Fibroblast of skin of left biceps (primary cell): ENCODE data around the gene TUBB4A.
"Not testable (repeated sequence)": the region's sequence is repeated elsewhere in the genome, so short reads cannot be mapped to it uniquely, and the experiment has no call there.

Experiments
- DNase-seq, 2 experiments: peaks; one replicate each; pipeline ENCODE4 v3.0.0-alpha.2; 2013; ENCODE audit warnings: low read depth in 2 of 2

TUBB4A gene

DNA sequence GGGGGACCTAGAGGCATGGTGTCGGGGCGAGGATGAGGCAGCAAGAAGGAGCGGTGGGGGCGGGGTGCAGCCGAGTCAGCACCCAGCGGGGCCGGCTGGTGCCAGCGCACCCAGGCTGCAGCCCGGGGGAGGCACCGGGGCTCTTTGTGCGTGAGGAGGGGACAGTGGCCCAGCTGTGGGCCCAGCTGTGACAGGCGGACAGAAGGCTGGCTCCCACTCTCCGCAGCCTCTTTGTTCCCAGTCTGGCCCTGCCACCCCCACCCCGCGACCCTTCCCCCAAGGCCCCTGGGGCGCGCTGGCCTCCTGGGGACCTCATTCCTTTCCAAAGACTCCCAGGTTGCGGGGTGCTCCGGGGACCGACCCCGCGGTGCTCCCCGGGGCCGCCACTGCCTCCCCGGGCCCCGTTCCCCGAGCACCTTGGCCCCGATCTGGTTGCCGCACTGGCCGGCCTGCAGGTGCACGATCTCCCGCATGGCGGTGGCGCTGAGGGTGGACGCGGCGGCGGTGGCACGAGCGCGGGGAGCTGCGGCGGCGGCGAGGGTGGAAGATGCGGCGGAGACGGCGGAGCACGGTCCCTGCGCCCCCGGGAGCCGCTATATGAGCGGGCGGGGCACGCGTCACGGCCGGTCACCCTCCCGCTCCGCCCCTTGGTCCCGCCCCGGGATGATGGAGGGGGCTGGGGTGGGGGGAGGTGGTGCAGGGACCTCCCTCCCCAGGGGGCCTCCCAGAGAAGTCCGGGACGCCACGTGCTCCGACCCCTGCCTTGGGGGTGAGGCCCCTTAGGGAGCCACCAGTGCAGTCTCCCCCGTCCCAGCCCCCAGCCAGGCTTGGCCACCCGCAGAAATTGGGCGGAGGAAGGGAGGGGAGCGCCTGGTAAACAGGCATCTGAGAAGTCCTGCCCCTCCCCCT, at the start of gene TUBB4A:
TUBB4A (minus strand) TSS at position 570 of the 909 bp plus-strand sequence; CDS start at position 473, 97 bp downstream.
- DNase-seq = no peak

DNA sequence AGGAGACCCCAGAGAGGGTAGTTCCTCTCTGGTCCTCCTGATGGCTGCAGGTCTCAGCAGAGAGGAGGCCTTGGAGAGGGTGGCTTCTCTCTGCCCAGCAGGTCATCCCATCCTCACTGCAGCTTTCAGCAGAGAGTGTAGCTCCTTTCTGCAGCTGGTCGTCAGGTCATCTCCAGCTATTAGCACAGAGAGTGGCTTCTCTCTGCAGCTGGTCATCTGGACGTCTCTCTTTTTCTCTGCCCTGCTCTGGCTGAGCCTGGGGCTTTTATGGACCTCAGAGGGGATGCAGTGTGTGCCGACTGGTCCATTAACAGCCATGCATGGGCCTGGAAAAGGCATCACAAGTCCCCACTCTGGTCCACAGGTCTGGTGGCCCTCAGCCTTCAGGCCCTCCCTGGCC, 49.0 kb upstream of the TUBB4A start:
- no peak for DNase-seq

DNA sequence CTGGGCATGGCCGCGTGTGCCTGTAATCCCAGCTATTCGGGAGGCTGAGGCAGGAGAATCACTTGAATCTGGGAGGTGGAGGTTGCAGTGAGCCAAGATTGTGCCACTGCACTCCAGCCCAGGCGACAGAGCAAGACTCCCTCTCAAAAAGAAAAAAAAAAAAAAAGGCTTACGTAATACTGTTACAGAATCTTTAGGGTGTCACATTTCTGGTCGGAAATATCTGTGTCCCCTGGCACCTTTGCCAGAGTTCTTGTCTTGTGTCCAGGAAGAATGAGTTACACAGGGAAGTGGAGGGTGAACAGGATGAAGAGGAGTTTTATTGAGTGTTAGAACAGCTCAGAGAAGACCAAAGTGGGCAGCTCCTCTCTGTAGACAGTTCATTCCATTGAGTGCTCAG, 48.6 kb upstream of the TUBB4A start:
- not testable (repeated sequence) for DNase-seq

- no peak for DNase-seq
These were observed 41.8 kb upstream of the TUBB4A start for GRCh38 chr19:6543866-6544347.

DNA sequence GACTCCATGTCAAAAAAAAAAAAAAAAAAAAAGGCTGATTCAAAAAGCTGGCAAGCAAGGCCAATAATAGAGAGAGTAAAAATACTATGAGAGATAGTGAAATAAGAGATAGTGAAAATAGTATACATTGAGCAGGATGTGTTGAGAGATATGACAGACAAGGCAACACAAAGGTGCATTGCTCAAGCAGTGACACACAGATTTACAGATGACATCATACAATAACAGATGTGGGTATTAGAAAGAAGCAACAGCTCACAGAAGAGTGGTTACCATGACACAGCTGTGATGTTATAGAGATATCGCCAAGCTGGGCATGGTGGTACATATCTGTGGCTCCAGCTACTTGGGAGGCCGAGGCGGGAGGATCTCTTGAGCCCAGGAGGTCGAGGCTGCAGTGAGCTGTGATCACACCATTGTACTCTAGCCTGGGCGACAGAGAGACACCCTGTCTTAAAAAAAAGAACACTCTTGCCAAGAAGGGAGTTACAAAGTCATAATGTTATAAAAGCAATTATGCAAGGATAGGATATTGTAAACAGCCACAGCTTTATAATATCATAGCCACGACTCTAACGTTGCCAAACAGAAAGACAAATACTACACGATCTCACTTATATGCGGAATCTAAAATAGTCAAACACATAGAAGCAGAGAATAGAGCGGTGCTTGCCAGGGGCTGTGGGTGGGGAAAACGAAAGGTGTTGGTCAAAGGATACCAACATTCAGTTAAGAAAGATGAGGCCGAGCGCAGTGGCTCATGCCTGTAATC, 39.0 kb upstream of the TUBB4A start:
- DNase-seq = no peak

GRCh38 chr19:6539514-6539913, 37.4 kb upstream of the TUBB4A start:
- no peak for DNase-seq

DNA sequence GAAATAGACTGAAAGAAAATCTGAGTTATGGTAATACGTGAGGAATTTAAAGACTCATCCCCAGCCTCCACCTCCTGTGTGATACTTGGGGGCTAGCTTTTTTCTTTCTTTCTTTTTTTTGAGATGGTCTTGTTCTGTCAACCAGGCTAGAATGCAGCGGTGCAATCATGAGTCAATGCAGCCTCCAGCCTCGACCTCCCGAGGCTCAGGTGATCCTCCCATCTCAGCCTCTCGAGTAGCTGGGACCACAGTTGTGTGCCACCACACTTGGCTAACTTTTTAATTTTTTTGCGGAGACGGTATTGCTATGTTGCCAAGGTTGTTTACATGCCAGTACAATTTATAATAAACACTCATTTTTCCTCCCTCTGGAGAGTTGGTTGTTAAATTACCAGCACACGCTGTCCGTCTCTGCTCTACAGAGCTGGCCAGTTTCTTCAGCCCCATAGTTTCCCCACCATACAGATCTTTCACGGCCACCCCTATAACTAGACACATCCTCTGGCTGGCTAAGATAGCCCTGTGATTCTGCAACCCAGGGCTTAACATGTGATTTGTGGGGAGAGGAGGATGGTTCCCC, 33.5 kb upstream of the TUBB4A start:
- DNase-seq = no peak

- no peak for DNase-seq
These were observed 32.5 kb upstream of the TUBB4A start for GRCh38 chr19:6534451-6535093.

- DNase-seq = no peak
These were observed 31.8 kb upstream of the TUBB4A start for GRCh38 chr19:6533746-6534418.

GRCh38 chr19:6533000-6533328, 30.9 kb upstream of the TUBB4A start:
- no peak for DNase-seq

- no peak for DNase-seq
These were observed 30.3 kb upstream of the TUBB4A start for GRCh38 chr19:6532244-6532999.

DNA sequence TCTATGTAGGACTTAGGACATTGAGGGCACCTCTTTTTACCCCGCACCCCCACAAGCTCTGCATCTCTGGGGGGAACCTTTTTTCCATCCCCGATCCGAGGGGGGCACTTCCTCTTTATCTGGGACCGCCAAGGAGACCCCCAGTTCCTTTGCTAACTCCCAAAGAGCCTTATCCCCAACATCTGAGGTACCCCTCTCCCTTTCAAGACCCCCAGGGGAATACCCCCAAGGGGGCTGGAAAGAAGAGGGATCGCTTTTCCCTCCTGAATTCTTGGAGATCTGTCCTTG, 29.8 kb upstream of the TUBB4A start:
- DNase-seq = no peak

- DNase-seq = no peak
These were observed 29.2 kb upstream of the TUBB4A start for GRCh38 chr19:6531163-6531955.

GRCh38 chr19:6530386-6531162, 28.5 kb upstream of the TUBB4A start, which contains the start of gene TNFSF9:
Gene TNFSF9, plus strand, starts transcription at chr19:6531026. Its CDS starts 11 bp downstream, at chr19:6531037.
- DNase-seq = peak; percentile 65 to 68

DNA sequence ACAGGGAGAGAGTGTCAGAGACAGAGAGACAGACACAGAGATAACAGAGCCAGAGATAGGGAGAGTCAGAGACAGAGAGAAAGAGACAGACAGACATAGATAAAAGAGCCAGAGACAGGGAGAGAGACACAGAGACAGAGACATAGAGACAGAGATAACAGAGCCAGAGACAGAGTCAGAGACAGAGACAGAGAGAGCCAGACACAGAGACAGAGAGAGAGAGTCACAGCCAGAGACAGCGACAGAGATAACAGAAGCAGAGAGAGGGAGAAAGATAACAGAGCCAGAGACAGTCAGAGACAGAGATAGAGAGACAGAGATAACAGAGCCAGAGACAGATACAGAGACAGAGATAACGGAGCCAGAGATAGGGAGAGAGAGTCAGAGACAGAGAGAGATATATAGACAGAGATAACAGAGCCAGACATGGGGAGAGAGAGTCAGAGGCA, 27.9 kb upstream of the TUBB4A start:
- DNase-seq = no peak

- DNase-seq = no peak
These were observed 27.2 kb upstream of the TUBB4A start for GRCh38 chr19:6529351-6529750.

- DNase-seq = no peak
These were observed 26.5 kb upstream of the TUBB4A start for GRCh38 chr19:6528544-6529121.

DNA sequence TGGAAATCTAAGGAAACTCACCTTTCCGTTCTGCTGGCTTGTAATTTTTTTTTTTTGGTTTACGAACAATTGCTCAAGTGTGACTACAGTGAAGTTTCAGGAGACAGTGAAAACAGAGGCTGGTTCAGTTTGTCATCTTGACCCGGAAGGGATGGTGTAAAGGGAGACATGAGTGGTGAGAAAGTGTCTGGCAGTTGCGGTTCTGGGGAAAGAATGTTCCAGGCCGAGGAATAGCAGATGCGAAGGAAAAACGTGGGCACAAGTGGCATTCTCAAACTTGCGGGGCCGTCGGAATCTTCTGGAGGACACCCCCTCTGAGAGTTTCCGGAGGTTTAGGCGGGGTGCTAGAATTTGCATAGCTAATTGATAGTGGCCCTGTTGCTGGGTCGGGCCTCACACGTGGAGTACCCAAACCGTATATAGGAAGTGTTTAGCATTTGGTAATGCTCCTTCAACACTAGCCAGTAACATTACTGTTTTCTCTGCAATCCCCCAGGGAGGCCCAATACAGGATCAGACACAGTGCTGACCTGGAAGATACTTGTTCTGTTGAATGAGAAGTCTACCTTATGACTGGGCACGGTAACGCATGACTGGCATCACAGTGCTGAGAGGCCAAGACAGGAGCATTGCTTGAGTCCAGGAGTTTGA, 25.9 kb upstream of the TUBB4A start:
- DNase-seq = no peak
